Measurements from ENCODE around the gene MYH7B.

MYH7B gene

GRCh38 chr20:34945315-34946077 lies 10.2 kb upstream of the MYH7B start:
- DNase-seq, result no peak

- DNase-seq, result no peak
Measured at GRCh38 chr20:34946661-34947060, 9.0 kb upstream of the MYH7B start.

GRCh38 chr20:34947336-34947735 lies 8.3 kb upstream of the MYH7B start:
- DNase-seq, result no peak

DNA sequence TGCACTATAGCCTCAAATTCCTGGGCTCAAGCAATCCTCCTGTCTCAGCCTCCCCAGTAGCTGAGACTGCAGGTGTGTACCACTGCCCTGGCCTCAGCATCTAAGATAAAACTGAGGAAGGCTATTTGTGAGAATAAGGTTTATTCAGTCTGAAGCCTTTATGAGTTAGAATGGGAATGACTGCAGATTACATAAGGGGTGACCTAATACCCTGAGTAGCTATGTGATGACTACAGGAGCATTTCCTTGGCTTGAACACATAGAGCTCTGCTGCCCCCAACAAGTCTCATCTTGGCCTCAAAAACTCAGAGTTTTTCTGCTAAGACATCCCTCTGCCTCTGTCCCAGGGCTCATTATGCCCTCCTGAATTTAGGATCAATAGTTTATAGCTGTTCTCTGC lies 7.6 kb upstream of the MYH7B start:
- DNase-seq, result no peak

- DNase-seq, result no peak
Measured at GRCh38 chr20:34949120-34949519, 6.5 kb upstream of the MYH7B start.

DNA sequence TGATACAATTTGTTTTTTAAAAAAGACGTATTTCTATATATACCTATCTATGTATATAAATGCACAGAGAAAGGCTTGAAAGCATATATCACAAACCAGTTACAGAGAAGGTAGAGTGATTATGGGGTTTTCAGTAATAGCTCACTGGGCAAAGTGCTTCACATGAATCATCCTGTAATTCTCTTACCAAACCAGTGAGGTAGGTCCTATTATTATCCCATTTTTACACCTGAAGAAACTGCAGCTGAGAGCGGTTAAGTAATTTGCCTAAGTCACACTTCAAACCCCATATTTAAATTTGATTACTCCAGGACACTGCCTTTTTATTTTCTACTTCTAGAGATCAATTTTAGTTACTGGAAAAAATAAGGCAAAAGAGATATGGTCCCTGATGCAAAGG lies 4.4 kb upstream of the MYH7B start:
- no peak for DNase-seq

DNA sequence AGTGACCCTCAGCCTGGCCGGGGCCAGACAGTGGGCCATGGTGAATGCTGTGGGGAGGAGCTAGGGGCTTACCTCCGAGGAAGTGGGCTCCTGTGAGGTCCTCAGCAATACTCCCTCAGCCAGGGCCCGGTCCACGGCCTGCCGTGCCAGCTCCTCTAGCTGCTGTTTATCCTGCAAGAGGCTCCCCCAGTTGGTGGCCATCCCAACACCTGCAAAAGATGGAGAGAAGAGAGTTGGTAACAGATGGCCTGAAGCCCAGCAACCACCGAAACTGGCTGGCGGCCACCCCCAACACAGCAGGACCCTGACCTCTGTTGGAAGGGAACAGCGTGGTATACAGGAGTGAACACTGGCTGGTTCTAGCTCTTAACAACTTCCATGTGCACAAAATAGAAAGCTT lies 4.0 kb upstream of the MYH7B start:
- DNase-seq, result no peak

- DNase-seq, result no peak
Measured at GRCh38 chr20:34952671-34953070, 3.0 kb upstream of the MYH7B start.

DNA sequence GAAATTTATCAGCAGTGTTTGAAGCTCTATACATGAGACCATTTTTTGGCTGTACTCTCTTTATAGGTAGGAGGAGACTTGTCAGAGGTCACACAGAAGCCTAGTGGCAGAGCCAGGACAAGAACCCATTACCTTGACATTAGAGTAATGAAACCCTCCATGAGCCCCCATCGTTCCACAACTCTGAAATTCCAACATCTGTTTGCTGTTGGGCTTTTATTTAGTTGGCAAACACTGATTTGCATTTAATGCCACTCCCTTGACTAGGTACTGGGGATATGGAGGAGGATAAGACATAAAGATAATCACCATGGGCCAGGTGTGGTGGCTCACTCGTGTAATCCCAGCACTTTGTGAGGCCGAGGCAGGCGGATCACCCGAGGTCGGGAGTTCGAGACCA lies 1.7 kb upstream of the MYH7B start:
- DNase-seq, result no peak

GRCh38 chr20:34954904-34955230 lies 801 bp upstream of the MYH7B start:
- DNase-seq, result no peak

GRCh38 chr20:34956041-34956458 lies 382 bp downstream of the MYH7B start:
- DNase-seq, result no peak

DNA sequence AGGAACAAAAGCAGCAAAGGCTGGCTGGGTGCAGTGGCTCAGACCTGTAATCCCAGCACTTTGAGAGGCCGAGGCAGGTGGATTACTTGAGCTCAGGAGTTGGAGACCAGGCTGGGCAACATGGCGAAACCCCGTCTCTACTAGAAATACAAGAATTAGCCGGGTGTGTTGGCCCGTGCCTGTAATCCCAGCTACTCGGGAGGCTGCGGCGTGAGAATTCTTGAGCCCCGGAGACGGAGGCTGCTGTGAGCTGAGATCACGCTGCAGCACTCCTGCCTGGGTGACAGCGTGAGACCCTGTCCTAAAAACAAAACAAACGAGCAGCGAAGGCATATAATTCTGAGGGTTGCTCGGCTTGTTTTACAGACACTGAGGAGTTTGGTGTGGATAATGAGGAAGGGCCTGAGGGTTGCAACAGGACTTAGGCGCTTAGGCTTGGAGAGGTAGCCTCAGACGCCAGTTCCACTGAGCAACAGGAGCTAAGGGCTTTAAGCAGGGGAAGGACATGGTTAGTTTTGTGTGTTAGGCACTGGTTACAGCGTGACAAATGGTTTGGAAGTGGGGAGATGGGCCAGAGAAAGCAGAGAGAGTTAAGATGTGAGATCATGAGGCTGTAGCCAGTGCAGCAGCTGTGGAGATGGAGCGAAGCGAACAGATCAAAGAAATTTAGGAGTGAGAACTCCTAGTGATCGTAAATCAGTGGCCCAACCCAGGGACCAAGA lies 1.2 kb downstream of the MYH7B start:
- DNase-seq, result no peak

DNA sequence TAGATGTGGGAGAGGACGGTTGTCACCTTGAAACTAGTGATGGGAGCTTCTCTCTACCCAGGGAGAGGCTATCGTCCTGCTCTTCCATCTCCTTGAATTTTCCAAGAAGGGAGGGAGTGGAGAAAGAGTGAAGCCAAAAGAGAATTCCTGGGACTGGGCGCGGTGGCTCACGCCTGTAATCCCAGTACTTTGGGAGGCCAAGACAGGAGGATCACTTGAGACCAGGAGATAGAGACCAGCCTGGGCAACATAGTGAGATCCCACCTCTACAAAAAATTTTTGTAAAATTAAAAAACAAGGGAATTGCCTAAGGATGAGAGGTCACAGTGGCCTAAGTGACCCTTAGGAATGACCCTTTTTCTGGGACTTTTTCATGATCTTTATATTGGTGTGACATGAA lies 8.8 kb downstream of the MYH7B start:
- DNase-seq, result no peak

- no peak for DNase-seq
Measured at GRCh38 chr20:34965051-34965450, 9.4 kb downstream of the MYH7B start.

DNA sequence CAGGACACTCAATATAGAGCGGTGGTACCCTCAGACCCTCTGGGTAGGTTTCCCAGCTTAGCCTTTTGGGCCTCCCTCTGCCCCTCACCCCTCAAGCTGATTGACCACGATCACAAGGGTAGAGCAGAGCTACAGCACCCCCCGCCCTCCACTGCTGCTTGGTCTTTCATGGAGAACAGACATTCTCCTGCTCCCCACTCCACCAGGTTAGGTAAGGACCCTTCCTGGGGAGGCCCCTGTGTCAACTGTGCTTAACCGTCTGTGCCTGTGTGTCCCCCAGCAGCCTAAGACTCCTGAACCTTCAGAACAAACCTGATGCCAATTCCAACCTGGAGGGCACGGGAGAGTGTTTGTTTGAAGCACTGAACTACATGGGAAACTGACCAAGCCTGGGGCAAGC lies 11.8 kb downstream of the MYH7B start:
- no peak for DNase-seq

GRCh38 chr20:34968042-34968775 lies 12.5 kb downstream of the MYH7B start:
- DNase-seq, result no peak

GRCh38 chr20:34970193-34970840 lies 14.6 kb downstream of the MYH7B start:
- DNase-seq, result no peak

- DNase-seq, result no peak
Measured at GRCh38 chr20:34970846-34971560, 15.3 kb downstream of the MYH7B start.

DNA sequence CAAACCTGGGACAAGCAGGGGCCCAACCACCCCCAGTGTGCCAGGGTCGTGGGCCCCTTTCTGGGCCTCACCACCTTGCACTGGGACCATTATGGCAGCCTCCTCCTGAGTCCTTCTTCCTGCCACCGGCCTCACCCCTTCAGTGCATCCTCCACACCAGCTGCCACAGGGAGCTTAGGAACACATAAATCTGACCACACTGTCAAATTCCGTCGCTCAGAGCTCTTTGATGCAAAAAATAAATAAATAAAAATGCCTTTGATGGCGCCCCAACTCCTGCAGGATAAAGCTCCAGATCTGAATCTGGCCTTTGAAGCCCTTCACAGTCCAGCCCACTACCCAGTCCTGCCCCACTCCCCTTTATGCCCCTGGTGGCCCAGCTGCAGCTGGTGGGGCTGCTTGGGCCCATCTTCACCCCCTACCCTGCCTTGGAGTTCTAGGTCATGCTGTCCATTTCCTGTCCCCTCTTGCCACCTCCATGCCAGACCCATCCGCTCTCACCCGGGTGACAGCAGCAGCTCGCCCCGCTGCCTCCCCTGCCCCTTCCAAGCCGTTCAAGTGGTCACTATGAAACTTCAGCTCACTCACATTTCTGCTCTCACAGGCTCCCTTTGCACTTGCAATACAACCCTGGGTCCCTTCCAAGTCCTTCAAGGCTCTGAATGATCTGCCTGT lies 16.0 kb downstream of the MYH7B start:
- no peak for DNase-seq

DNA sequence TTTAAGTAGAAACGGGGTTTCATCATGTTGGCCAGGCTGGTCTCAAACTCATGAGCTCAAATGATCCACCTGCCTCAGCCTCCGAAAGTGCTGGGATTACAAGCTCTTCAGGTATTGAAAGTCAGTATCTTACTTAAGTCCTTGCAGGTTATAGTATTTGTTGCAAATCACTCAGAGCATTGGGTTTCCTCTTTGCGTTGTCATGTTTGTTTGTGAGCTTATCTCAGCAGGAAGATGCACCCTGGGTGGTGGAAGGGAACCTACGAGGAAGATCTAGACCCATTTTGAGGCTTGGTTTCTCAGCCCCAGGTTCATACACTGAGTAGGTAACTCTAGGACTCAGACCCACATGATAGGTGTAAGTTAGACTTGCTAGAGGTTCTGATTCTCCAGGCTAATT lies 18.6 kb downstream of the MYH7B start:
- DNase-seq, result no peak

- DNase-seq, result no peak
Measured at GRCh38 chr20:34976286-34976685, 20.6 kb downstream of the MYH7B start.

GRCh38 chr20:34977365-34978091 lies 21.9 kb downstream of the MYH7B start:
- DNase-seq, result no peak
